ENCODE measurements around the gene CMTM1.

The CMTM1 gene

GRCh38 chr16:66539623-66540469 lies 26.4 kb upstream of the CMTM1 start:
- no peak for DNase-seq (ENCODE audit: low read depth)

DNA sequence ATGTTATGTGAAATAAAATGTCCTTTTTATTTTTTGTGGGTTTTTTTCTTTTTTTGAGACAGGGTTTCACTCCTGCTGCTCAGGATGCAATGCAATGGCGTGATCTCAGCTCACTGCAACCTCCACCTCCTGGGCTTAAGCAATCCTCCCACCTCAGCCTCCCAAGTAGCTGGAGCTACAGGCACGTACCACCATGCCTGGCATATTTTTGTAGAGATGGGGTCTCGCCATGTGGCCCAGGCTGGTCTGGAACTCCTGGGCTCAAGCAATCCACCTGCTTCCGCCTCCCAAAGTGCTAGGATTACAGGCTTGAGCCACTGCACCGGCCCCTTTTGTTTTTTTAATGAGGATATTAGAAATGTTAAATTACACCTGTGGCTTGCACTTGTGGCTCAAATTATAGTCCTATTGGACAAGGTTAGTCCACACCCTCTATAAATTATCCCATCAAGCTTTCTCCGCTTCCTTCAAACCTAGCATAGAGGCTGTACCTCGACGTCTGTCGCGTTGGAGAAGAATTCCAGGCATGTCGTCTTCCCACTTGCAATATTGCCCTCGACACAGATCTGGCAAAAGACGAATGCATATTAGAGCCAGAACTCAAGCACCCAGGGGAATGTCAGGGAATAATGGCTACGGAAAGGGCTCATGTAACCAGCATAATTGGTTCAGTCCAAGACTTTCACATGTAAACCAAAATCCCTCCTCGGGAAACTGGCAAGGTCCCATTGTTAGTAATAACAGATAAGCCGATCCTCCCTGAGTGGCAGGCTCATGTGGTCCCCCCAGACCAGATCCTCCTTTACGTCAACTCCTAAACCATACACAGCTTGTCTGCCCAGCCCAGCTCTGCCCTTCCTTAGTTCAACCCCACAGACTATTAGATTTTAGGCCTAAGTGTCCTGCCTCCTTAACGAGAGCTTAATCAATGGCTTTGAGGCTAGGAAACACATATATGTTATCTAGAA lies 24.6 kb upstream of the CMTM1 start:
- DNase-seq (ENCODE audit: low read depth) = no peak

DNA sequence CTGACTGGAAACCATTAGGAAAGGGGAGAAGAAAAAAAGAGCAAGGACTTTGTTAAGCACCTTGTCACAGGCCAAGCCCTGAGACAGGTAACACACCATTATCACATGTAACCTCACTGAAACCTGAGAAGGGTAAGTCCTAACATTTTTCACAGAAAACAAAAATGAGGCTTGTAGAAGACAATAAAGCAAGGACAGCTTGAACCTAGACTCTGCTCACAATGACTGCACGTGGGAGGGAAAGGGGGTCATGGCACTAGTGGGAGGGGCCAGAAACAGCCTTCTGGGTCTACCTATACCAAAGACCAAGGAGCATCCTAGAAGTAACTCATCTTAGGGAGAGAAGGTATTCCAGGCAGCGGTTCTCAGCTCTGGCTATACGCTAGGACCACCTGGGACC lies 23.8 kb upstream of the CMTM1 start:
- DNase-seq (ENCODE audit: low read depth) = no peak

DNA sequence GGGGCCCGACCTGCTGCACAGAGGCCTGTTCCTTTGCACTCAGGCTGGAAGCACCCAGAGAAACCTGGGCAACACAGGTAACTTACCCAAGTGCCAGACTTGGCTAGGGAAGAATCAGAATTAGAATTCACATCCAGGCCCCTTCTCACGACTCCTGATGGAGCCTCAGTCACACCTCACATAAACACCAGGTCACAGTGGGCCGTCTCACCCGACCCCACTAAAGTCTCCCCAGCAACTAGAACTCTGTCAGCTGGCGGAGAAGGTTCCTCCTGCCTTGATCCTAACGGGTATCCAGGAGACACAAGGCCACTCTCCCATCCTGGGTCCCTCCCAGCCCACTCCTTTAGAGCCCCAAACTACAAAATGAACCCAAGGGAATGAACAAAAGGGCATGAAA lies 22.7 kb upstream of the CMTM1 start:
- DNase-seq (ENCODE audit: low read depth) = no peak

DNA sequence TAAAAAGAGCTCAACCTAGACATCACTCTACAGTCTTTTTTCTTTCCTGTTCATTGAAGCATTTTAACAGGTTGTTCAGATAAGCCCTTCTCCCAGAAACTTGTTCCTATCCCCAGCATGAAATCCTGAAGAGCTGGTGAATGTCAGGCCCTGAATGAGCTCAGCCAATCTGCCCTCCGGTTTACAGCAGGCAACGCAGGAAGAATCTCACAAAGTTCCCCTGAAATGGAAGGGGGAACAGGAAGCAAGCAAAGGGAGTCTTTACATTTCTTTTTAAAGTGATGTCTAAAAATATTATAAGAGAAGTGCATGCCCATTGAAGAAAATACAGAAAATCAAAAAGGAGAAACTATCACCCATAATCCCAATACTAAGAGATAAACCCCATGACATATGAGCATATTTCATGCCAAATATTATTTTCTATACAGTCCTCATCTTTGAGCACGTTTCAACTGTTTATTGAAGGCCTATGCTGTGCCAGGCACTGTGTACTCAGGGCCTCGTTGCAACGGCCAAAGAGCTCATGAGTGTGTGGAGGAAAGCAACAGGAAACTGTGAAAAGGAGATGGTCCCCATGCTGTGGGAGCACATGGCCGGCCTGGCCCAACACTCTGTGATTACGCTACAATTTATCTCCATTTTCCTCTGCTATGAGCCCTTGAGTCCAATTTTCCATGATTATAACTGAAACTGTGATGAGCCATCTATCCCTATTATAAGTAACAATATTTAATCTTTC lies 22.1 kb upstream of the CMTM1 start:
- no peak for DNase-seq (ENCODE audit: low read depth)

DNA sequence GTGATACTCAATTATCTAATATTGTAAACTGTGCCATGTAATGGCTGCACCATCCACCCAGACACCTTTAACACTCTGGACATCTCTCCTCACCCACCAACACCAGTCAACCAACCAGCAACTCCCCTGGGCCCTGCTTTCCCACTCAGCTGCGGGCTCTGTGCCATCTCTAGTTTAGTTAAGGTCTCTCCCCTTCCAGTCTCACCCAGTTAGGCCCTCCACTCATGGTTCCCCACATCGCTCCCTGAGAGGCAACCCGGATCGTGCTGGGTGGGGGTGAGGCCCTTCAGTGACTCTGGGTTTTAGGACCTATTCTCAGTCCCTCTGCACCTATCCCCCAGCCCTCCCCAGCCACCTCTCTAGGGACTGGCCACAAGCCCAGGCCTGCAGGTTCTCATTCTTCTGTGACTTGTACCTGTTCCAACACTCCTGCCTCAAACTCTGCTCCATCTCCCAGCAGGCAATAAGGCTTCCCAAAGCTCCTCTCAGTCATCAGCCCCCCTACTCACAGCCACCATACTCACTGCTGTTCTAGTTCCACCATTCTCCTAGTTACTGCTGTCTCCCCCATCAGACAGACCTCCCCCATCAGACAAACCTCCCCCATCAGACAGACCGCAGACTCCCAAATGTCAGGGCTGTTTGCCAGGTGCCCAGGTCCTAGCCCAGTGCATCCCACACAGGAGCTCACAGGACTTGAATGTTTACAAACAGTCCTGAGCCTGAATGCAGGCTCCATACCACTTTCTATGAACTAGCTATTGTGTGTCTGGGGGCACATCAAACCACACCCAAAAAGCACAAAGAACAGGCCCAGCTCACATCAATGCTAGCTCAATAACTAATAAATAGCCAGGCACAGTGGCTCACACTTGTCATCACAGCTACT lies 18.9 kb upstream of the CMTM1 start:
- DNase-seq (ENCODE audit: low read depth) = no peak

GRCh38 chr16:66548068-66548467 lies 18.2 kb upstream of the CMTM1 start:
- no peak for DNase-seq (ENCODE audit: low read depth)

DNA sequence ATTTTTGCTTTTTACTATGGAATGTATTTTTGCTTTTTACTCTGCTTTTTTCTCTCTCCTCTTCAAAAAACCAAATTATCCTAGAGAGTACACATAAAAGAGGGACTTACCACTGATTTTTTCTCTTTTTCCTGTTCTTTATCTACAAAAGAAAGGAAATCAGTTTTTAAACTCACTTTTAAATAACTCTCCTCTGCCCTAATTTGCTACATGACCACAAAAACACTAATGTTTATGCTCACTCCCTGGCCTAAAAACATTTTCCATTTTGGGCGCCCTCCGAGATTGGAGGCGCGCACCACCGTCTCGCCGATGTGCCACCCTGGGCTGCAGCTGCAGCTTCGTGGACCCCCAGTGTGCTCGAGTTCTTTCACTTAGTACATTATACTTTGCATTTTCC lies 17.4 kb upstream of the CMTM1 start:
- DNase-seq (ENCODE audit: low read depth) = no peak

- DNase-seq (ENCODE audit: low read depth) = no peak
Observed at GRCh38 chr16:66549284-66550131, 16.7 kb upstream of the CMTM1 start, which contains the start of gene TK2. TSS of gene TK2 (minus strand) at chr16:66550122. CDS start at chr16:66550061, 61 bp downstream.

- no peak for DNase-seq (ENCODE audit: low read depth)
Observed at GRCh38 chr16:66551348-66551759, 14.9 kb upstream of the CMTM1 start.

GRCh38 chr16:66551788-66552285 lies 14.4 kb upstream of the CMTM1 start:
- no peak for DNase-seq (ENCODE audit: low read depth)

- peak; percentile 85 for DNase-seq (ENCODE audit: low read depth)
Observed at GRCh38 chr16:66552286-66553177, 13.7 kb upstream of the CMTM1 start, which contains the start of gene CKLF. TSS of gene CKLF (plus strand) at chr16:66552576. CDS start at chr16:66552716, 140 bp downstream.

- DNase-seq (ENCODE audit: low read depth) = no peak
Observed at GRCh38 chr16:66553223-66553622, 13.0 kb upstream of the CMTM1 start.

DNA sequence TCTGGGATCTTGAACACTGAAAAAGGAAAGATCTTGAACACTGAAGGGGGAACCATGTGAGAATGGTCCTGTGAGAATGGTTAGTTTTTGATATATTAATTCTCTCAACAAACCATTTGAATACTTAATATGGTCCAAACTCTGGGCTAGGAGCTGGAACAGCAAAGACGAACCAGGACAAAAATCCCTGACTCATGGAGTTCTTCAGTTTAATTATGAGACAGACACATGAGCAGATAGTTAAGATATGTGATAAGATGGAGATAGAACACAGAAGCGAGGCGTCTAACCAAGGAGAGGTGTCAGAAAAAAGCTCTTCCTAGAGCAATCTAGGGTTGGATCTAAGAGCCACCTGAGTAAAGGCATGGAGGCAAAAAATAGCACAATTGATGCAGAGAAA lies 12.2 kb upstream of the CMTM1 start:
- no peak for DNase-seq (ENCODE audit: low read depth)

DNA sequence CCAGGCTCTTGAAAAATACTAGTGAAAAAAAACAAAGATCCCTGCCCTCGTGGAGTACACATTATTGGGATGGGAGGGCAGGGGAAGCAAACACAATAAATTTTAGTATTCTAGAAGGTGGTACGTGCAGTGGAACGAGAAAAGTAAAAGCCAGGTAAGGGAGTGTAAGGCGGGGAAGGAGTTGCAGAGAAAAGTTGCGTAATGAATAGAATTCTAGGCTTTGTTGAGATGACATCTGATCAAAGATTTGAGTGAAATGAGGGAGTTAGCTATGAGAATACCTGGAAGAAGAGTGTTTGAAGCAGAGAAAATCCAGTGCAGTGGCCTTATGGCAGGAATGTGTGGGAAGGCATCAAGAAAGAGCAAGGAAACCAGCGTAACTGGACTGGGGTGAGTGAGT lies 11.7 kb upstream of the CMTM1 start:
- no peak for DNase-seq (ENCODE audit: low read depth)

DNA sequence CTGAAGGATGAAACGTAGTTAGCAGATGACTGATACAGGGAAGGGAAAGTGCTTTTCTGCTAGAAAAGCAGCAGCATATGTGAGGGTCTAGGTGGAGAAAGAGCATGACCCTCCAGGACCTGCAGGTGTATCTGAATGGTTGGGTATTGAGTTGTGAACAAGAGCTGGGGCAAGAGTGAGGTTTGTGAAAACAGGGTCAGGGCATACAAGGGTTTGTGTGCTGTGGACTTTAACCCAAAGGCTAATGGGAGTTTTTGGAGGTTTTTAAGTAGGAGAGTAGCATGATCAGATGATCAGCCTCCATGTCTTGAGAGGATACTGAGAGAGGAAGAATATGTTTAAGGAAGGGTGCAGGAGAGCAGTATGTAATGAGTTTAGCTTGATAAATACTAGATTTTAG lies 6.1 kb upstream of the CMTM1 start:
- no peak for DNase-seq (ENCODE audit: low read depth)

- no peak for DNase-seq (ENCODE audit: low read depth)
Observed at GRCh38 chr16:66561381-66562080, 4.7 kb upstream of the CMTM1 start.

- DNase-seq (ENCODE audit: low read depth) = no peak
Observed at GRCh38 chr16:66562409-66562808, 3.8 kb upstream of the CMTM1 start.

Measured in HS-27A (cell line).